ENCODE results near the gene FDCSP. TPM values are rescaled to one million over a fixed set of nuclear protein-coding genes. Genes with fewer than 3 reads are reported as not detected.

Gene FDCSP
- not detected for total RNA-seq

GRCh38 chr4:70225824-70226223 is at the start of gene FDCSP:
Gene FDCSP, plus strand, starts transcription at chr4:70226124. Its CDS starts 5,071 bp downstream, at chr4:70231195.

GRCh38 chr4:70195425-70195824 is 30.5 kb upstream of the FDCSP start, which contains the start of gene ODAM:
Gene ODAM, plus strand, starts transcription at chr4:70195725. Its CDS starts 819 bp downstream, at chr4:70196544.

GRCh38 chr4:70242297-70242696 is 16.4 kb downstream of the FDCSP start, which contains the start of gene CSN3:
Gene CSN3, plus strand, starts transcription at chr4:70242597. Its CDS starts 2,223 bp downstream, at chr4:70244820.

Other genes starting within 250 kb of the FDCSP start
- not detected for gene STATH, start 230.2 kb upstream of the FDCSP start, total RNA-seq
- gene HTN3, start 197.7 kb upstream of the FDCSP start, total RNA-seq: not detected
- gene HTN1, start 175.7 kb upstream of the FDCSP start, total RNA-seq: not detected
- gene PRR27, start 71.9 kb upstream of the FDCSP start, total RNA-seq: not detected
- not detected for gene ODAM, start 30.4 kb upstream of the FDCSP start, total RNA-seq
- gene CSN3, start 16.5 kb downstream of the FDCSP start, total RNA-seq: not detected
- gene CABS1, start 108.9 kb downstream of the FDCSP start, total RNA-seq: not detected
- gene SMR3A, start 134.6 kb downstream of the FDCSP start, total RNA-seq: not detected
- gene SMR3B, start 157.0 kb downstream of the FDCSP start, total RNA-seq: not detected
- not detected for gene OPRPN, start 171.8 kb downstream of the FDCSP start, total RNA-seq
- not detected for gene MUC7, start 246.1 kb downstream of the FDCSP start, total RNA-seq